ENCODE results near the gene SMG1. TPM values are rescaled to one million over a fixed set of nuclear protein-coding genes. Genes with fewer than 3 reads are reported as not detected.
A peak's percentile ranks its signal among the peaks of the same experiment; 100 is the strongest.
"Not testable (repeated sequence)": the region's sequence is repeated elsewhere in the genome, so short reads cannot be mapped to it uniquely, and the experiment has no call there.

Gene SMG1
- total RNA-seq, 2 donors from 2014 or later = 85.3 to 99.1 TPM

DNA sequence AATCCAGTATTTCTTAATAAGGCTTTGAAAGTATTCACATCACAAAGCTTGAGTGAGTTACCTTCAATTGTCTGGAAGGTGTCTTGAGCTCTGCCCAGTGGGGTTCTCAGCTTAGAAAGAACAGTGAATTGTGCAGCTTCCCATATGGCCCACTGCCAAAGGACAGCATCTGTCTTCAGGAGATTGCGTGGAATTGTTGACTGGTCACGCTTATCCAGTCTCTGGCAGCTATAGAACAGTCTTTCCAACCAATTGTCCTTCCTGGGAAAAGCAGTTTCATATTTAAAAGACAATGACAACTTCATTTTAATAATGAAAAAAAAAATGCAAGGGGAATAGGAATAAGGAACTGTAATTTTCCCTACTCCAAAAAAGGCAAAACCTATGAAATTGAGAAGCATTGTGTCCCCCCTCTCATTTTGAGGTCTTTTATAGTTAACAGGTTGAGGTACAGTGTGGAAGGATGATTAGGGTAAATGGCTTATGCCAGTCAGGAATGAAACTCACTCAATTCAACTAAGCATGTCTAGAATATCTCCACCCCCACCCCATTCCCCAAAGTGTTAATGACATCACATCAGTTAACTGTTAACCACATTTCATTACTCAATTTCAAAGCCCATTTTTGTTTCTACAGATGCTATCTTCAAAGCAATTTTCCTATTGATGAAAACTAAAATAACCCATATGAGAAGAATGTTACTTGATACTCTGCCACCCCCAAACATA, 57.0 kb downstream of the SMG1 start:
- ATAC-seq; intact Hi-C loops (cut with DNase I, micrococcal nuclease); DNase-seq: not testable (repeated sequence)

DNA sequence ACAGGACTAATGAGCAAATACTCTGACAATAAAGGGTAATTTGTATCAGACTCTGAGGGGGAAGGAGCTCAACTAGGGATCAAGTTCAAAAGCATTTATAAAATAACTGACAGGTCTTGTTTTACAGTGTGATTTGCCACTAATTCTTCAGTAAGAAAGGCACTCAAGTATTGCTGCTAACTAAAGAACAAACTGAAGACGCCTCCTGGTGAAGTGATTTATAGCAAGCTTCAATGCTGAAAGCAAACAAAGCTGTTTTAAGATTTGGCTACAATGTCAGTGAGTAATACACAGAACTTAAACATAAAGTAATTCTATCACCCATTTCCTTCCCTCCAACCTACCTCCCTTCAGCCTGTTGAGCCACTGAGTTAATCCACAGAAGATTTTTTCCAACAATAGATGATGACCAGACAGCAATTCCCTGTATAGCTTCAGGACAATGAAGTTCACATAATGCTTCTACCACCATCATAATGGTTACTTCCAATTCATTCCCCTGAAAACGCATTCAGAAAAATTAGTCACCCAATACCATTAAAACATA, 59.9 kb downstream of the SMG1 start:
- ATAC-seq; intact Hi-C loops (cut with DNase I, micrococcal nuclease); DNase-seq: not testable (repeated sequence)

DNA sequence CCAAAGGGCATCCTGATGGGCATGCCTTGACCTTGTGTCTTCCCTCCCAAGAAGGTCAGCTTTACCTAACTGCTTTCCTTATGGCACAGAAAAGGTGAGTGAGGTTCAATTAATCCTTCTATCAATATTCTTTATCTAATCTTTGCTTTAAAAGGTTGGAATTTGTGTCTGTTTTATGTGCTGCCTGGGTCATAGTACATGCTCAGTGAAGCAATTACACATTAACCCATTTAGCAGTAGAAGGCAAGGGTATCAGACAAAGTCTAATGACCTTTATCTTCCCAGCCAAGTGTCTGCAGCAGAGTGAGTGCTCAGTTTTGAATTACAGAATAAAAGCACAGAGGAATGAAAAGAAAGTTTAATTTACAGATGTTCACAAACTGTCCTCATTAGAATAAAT, 63.3 kb downstream of the SMG1 start:
- intact Hi-C loops (cut with DNase I, micrococcal nuclease); ATAC-seq; DNase-seq: not testable (repeated sequence)

DNA sequence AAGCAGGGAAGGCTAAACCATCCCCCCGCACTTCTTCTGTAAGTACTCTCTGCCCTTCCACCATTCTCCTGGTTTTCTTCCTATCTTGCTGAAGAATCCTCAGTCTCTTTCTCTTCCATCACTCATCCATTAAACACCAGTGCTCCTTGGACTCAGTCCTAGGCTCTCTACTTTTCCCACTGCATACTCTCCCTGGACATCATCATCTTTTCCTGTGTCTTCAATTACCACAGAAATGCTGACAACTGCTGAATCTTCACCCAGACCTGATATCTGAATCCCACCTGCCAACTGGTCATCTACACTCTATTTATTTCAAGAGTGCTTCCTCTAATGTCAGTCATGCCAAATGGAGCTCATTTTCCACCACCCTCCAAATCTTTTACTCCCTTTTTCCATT, 71.0 kb downstream of the SMG1 start:
- no peak for ATAC-seq
- no peak for DNase-seq
- intact Hi-C loops (cut with DNase I, micrococcal nuclease) = no loop called here

DNA sequence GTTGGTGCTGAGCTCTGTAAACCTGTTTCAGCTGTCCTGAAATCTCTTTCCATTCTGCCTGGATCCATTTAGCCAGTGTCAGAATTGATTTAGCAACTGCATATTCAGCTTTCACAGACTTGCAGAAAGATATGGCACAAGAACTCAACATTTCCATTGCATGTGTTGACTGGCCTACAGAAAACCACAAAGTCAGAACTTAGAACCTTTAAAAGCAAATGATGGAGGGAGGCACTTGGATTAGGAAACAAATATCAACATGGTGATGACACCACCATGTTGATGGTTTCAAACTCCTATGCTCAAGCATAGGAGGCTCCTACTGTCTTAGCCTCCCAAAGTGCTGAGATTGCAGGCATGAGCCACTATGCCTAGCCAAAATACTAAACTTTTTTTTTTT, 72.5 kb downstream of the SMG1 start:
- no peak for DNase-seq
- intact Hi-C loops (cut with DNase I, micrococcal nuclease) = no loop called here

DNA sequence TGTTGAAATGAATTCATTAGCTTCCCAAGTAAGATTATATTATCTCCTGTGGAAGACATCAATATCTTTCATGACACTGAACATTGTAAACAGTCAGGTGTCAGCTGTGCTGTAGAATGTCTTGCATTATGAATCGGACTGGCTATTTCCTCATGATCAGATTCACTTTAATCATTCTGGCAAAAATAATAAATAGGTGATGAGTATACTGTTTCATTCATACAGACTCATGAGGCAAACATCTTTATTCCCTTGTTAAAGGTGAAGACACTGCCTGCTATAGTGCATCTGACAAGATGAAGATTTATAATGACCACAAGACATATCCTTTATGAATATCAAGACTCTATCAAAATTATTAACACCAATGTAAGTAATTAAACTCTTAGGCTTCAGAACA, 73.6 kb downstream of the SMG1 start:
- DNase-seq (no peak), ATAC-seq (no peak)
- intact Hi-C loops (cut with DNase I, micrococcal nuclease) = no loop called here

More for the DNA sequence above, 72.5 kb downstream of the SMG1 start:
- ATAC-seq = no peak

DNA sequence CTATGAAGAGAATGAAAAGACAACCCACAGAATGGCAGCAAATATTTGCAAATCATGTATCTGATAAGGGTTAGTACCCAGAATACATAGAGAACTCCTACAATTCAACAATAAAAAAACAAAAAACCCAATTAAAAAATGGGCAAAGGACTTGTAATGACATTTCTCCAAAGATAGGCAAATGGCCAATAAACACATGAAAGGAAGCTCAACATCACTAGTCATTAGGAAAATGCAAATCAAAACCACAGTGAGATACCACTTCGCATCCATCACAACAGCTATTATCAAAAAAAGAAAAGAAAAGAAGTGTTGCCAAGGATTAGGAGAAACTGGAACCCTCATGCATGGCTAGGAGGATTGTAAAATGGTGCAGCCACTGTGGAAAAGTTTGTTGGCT, 79.8 kb downstream of the SMG1 start:
- DNase-seq (no peak), ATAC-seq (no peak)
- intact Hi-C loops (cut with DNase I, micrococcal nuclease) = no loop called here

DNA sequence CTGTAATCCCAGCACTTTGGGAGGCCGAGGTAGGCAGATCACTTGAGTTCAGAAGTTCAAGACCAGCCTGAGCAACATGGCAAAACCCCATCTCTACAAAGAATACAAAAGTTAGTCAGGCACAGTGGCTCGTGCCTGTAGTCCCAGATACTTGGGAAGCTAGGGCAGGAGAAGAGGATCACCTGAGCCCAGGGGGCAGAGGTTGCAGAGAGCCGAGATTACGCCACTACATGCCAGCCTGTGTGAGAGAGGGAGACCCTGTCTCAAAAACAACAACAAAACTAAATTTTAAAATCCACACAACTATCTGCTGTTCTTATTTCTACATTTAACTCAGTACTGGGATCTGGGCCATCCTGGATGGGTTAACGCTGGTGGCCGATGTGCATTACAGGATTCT, 83.6 kb downstream of the SMG1 start:
- ATAC-seq = no peak
- DNase-seq = no peak
- intact Hi-C loops (cut with DNase I, micrococcal nuclease) = no loop called here

DNA sequence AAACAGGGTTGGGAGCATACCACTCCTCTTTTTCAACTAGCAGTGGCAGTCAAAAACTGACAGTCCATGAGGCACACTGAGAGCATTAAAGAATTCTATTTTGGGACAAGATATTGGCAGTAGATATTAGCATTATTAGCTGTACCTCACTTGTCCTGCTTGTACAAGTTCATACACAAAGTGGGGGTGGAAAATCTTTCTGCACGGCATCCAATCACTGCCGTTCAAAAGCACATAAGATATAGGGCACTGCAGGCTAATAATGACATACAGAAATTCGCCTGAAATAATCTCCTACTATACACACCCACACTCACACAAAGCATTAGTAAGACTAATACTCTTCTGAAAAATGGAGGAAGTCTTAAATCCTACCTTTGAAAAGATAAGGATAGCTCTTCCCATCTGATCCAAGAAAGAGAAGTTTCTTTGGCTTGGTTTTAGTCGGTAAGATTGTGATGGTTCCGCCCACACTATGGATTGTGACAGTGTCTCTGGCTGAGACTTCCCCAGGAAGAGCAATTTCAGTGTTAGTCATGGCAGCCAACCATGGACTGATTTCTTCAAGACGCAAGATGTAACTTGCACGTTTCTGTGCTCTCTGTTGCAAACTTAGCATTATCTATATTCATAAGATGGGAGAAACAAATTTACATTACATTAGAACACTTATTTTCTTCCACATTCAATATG, 84.2 kb downstream of the SMG1 start:
- DNase-seq (no peak), ATAC-seq (no peak)
- intact Hi-C loops (cut with DNase I, micrococcal nuclease) = no loop called here

DNA sequence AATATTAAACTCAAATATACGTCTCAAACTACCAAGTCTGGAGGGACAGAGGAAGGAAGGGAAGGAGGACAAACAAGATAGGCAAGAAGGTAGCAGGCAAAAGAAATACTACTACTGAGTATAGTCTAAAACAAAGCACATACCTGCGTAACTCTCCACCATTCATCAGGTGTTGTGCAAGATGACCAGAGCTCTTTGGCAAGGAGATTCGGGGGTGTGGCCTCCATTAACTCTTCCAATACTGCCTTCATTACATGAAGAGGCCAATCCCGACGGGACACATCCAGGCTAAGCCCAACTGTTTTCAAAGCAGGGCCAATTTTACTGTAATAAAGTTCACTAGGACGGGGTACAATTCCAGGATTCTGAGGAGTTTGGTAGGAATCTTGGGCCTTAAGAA, 86.7 kb downstream of the SMG1 start:
- intact Hi-C loops (cut with DNase I, micrococcal nuclease) = no loop called here
- ATAC-seq (peak; percentile 81), DNase-seq (peak; percentile 51 to 55)

DNA sequence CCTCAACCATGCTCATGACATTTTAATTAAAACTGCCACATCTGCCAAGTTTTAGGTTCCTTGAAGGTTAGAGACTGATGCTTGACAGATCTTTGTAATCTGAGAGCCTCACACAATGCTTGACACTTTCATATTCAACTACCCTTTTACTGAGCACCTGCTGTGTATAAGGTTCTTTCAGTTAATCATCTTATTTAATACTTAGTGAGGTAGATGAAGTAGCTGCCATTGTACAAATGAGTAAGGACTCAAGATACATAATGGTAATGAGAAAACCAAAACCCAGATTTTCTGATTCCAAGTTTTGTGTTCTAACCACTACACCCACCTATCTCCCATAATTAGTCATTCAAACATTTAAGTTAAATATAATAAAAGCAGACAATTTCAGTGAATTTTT, 89.5 kb downstream of the SMG1 start:
- intact Hi-C loops (cut with DNase I, micrococcal nuclease) = no loop called here
- DNase-seq (no peak), ATAC-seq (no peak)

DNA sequence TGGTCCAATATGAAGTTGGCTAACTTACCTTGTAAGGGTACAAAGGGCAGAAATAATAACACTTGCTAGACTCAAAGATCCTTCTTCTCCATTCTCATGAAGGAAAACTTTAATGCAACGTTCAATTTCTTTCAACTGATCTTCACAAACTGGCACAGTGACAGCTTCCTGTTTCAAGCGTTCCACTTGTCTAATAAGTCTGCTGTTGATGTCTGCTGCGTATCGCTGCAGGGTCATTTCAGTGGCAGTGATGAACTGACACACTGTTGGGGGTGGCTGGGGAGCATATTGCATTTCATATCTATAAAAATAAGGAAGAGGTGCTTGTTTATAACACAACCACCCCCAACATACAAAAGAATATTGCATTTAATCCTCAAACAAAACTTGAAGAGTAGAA, 91.3 kb downstream of the SMG1 start:
- peak; percentile 12 to 30 for DNase-seq
- peak; percentile 33 for ATAC-seq
- intact Hi-C loops (cut with DNase I, micrococcal nuclease) = no loop called here

DNA sequence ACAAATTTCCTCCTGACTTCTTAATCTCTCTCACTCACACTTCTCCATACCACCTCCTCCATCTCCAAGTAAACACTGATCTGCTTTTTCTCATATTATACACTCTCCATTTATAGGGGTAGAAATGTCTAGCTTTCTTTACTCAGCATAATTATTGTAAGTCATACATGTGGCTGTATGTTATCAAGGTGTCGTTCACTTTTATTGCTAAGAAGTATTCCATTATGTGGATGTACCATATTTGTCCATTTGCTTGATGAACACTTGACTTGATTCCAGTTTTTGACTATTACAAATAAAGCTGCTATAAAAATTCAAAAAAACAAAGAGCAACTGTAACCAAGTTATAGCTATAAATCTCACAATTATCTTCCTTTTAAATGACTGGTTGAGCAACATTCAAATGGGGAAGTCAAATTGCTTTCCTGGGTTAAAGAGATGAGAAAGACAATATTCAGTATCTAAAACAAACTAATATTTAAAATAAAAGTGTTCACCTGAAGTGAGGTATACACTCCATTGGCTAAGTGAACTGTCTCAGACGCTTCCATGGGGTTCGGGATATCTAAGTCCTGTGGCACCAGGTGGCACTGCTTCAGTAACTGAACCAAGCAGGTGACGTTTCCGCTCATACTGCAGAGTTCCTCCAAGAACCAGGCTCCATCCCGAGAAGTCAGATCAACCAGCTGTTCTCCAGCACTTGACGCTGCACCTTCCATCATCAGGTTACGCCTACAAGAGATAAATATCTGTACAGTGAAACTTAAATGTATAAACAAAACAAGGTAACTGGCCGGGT, 92.3 kb downstream of the SMG1 start:
- intact Hi-C loops (cut with DNase I, micrococcal nuclease) = no loop called here
- ATAC-seq (peak; percentile 70), DNase-seq (peak in 1 of 2 donors; percentile 15)

DNA sequence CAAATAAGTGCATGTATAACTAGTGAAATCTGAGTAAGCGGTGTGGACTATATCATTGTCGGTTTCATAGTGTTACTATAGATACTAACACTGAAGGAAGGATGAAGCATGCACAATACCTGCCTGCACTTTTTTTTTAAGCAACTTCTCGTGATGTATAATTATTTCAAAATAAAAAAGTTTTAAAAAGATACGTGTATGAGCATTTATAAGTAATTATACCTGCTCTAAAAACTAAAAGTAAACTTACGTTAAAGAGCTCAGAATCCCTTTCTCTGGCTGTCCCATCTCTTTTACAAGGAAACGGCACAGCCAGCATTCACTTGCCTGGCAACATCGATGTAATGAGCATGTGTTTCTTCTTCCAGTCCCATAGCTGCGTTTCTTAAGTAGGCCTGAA, 93.6 kb downstream of the SMG1 start:
- ATAC-seq (no peak), DNase-seq (no peak)
- intact Hi-C loops (cut with DNase I, micrococcal nuclease) = no loop called here

DNA sequence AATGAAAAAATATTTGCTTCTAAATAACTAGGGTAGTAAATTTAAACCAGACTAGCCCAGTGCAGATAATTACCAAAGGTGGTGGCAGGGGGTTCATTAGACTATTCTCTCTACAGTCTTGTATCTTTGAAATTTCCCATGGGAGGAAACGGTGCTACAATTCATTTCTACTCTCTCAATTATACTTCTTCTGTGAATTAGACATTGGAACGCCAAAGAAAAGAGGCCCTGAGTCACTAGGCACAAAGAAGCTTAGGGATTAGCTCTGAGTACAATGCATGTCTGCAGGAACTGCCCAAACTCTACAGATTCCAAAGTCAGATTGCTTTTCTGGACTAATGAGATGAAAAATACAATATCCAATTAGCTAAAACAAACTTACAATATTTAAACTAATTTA, 94.2 kb downstream of the SMG1 start:
- intact Hi-C loops (cut with DNase I, micrococcal nuclease) = no loop called here
- no peak for DNase-seq
- ATAC-seq = no peak

DNA sequence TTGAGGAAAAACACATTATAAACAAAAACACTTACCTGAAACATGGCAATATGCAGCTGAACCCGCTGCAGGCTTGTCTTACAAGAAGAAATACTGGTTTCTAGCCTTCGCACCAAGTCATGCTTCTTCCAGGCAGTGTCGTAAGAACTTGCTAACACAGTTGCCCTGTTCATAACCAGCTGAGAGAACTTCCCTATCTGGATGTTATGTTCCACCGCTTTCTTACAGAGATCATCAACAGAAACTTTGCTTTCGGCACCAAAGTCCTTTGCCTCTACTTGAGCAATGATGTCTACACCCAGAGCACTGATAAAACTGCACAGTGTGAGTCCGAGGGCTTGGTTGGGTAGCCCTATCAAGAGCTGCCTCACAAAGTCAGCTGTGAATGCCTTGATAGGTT, 97.0 kb downstream of the SMG1 start:
- no peak for ATAC-seq
- DNase-seq = no peak
- intact Hi-C loops (cut with DNase I, micrococcal nuclease) = no loop called here

DNA sequence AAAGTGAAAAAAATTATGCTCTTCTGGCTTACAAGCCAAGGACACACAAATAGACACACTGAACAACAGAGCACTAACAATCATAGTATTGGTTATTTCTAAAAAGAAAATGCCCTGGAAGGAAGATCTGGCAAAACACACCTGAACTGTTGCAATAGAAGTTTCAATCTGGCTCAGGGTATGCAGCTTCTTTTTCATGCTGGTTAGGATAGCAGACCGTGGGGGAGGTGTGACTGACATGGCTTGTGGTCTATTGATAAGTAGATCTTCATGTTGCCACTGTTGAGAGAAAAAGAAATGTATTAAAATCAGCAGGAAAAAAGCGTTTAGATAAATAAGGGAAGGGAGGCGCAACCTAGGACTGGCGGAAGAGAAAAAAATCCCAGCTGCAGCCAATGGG, 98.3 kb downstream of the SMG1 start:
- ATAC-seq (no peak), DNase-seq (no peak)
- intact Hi-C loops (cut with DNase I, micrococcal nuclease) = no loop called here

DNA sequence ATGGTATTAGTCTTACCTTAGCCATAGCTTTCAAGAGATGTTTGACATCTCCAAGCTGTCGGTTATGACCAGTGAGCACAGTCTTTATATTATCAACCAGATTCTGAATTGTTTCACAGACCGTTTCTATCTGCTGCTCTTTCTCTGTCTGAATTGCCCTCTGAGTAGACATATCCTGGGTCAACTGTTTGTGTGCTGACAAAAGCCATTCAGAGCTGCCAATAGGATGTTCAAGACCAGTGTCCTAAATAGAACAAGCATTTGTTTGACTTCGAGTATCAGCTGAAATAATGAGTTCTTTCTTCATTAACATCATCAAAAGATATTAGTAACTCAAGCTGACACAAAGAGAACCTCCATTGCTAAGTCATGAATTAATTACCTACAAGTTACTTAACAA, 109.9 kb downstream of the SMG1 start:
- intact Hi-C loops (cut with DNase I, micrococcal nuclease) = no loop called here
- DNase-seq (no peak), ATAC-seq (no peak)

DNA sequence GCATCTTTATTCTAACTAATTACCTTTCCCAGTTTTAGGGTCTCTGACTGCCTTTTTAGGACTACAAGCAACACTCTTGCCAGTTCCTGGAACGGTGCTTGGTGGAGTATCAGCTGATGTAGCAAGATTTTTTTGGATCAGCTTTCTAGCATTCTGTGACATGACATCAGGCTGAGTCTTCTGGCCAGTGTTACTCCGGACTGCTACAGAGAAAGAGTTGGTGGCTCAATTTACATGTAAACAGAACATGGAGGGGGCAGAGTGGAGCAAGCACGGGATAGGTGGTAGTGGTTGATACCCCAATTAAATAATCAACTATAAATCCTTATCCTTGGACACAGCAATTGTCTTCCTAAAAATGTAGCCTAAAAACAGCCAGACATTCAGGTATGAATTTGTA, 114.3 kb downstream of the SMG1 start:
- ATAC-seq = no peak
- intact Hi-C loops (cut with DNase I, micrococcal nuclease) = no loop called here
- DNase-seq = no peak

DNA sequence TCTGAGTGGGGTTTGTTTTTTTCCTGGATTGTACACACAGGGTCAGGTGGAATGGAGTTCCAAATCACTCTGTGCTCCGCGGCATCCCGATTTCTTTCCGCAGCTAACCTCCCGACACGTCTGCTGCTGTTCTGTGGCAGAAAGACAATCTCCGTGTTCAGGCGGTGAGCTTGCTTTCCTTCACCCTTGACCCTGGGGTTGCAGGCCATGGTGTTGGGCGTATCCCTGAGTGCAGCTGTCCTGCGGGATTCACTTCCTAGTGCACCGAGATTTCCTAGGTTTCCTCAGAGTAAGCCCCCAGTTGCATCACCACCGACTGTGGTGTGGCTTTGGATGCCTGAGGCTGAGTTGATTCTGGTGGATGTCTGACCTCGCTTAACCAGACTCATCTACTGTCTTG, 117.0 kb downstream of the SMG1 start:
- intact Hi-C loops (cut with DNase I, micrococcal nuclease) = no loop called here
- ATAC-seq = no peak

More for the DNA sequence above, 117.0 kb downstream of the SMG1 start:
- no peak for DNase-seq

Measured in left colon (tissue), 2 donors.